Right atrium auricular region (tissue), 2 donors: ENCODE measurements around the gene CLEC4G. TPM values are rescaled to one million over a fixed set of nuclear protein-coding genes. Genes with fewer than 3 reads are reported as not detected.

Source experiments
- DNase-seq: peaks from one replicate; pipeline ENCODE4 v3.0.0-alpha.2; 2019; ENCODE audit warnings: low spot score
- H3K27ac ChIP-seq, 2 donors: fragments of 200-600 bp; sonication (generic); 1 replicate in 1 of 2; 2 replicates in 1 of 2; pipeline ENCODE4 v1.5.1; 2016 to 2019
- H3K27me3 ChIP-seq, 2 donors: fragments of 200-600 bp; sonication (generic); one replicate each; pipeline versions ENCODE4 v1.5.1 to v1.6.0; 2017 to 2019
- H3K36me3 ChIP-seq: fragments of 200-600 bp; sonication (generic); one replicate; pipeline ENCODE4 v1.5.1; 2016
- H3K4me1 ChIP-seq, 2 donors: fragments of 200-600 bp; sonication (generic); one replicate each; pipeline versions ENCODE4 v1.5.1 to v1.6.0; 2017 to 2019
- H3K4me3 ChIP-seq, 2 donors: fragments of 200-600 bp; sonication (generic); 1 replicate in 1 of 2; 2 replicates in 1 of 2; pipeline ENCODE4 v1.5.1; 2017 to 2019; ENCODE audit warnings: mild to moderate bottlenecking in 1 of 2, moderate library complexity in 1 of 2
- H3K9me3 ChIP-seq, 2 donors: fragments of 200-600 bp; sonication (generic); one replicate each; pipeline ENCODE4 v1.5.1; 2019
- CTCF ChIP-seq, 2 donors: fragments of 200-600 bp; sonication (generic); IDR thresholded peaks; one replicate each; pipeline ENCODE4 v1.5.1; 2019; ENCODE audit warnings: antibody characterized with exemption in 2 of 2
- total RNA-seq, 2 donors: library from RNA; depleted of rRNA; stranded (reverse); fragments of >200 nt; gene quantifications; one replicate each; pipeline ENCODE4 v1.1.0, GENCODE V29; 2016

CLEC4G gene, protein sequence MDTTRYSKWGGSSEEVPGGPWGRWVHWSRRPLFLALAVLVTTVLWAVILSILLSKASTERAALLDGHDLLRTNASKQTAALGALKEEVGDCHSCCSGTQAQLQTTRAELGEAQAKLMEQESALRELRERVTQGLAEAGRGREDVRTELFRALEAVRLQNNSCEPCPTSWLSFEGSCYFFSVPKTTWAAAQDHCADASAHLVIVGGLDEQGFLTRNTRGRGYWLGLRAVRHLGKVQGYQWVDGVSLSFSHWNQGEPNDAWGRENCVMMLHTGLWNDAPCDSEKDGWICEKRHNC
- total RNA-seq, result under 1 TPM in 1 of 2 donors, not detected in 1; 0.55 TPM

GRCh38 chr19:7732045-7732444 lies at the start of gene CLEC4G:
Gene CLEC4G, minus strand, starts transcription at chr19:7732110. Its CDS starts 8 bp downstream, at chr19:7732102.
- Histone ChIP-seq H3K36me3 (no peaks in the 10 kb centered on the region), H3K4me1 (peaks cover 0 to 6% of the 10 kb centered on the region in 2 donors), H3K27me3 (peaks cover 0 to 24% of the 10 kb centered on the region in 2 donors), H3K27ac (no peak within 1 kb of the TSS), H3K9me3 (no peaks in the 10 kb centered on the region), H3K4me3 (no peak within 1 kb of the TSS)
- DNase-seq, result no peak
- no peak for TF ChIP-seq CTCF (IDR thresholded peaks at IDR 0.05)

- no peak for TF ChIP-seq CTCF (IDR thresholded peaks at IDR 0.05)
- no peaks in the 10 kb centered on the region for H3K27me3 ChIP-seq
- no peaks in the 10 kb centered on the region for H3K4me1 ChIP-seq
- H3K36me3 ChIP-seq, result no peaks in the 10 kb centered on the region
- H3K4me3 ChIP-seq, result no peak overlapping the region
- no peak overlapping the region for H3K27ac ChIP-seq
- H3K9me3 ChIP-seq, result no peaks in the 10 kb centered on the region
- DNase-seq, result no peak
These were observed 49.2 kb upstream of the CLEC4G start for GRCh38 chr19:7781157-7781556.

- H3K27ac ChIP-seq, result no peak overlapping the region
- TF ChIP-seq CTCF (IDR thresholded peaks at IDR 0.05), result no peak
- no peaks in the 10 kb centered on the region for H3K27me3 ChIP-seq
- no peaks in the 10 kb centered on the region for H3K4me1 ChIP-seq
- H3K9me3 ChIP-seq, result no peaks in the 10 kb centered on the region
- H3K4me3 ChIP-seq, result no peak overlapping the region
- DNase-seq, result no peak
- no peaks in the 10 kb centered on the region for H3K36me3 ChIP-seq
These were observed 47.9 kb upstream of the CLEC4G start for GRCh38 chr19:7779631-7780486.

DNA sequence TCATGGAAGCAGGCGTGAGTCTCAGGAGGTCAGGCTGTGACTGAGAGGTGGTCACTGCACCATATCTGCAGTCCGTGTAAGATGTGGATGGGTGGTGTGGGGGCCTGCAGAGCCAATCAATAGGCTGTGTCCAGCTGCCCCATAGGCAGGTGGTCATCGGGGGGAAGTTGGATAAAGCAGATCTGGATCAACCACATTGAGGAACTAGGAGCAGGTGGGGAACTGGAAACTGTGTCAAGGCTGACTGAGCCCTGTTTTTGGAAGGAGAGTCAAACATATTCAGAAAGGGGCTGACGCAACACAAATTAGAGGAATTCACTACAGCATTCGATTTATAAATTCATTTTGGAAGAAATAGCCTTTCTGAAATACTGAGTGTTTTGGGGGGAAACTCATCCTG lies 46.2 kb upstream of the CLEC4G start:
- no peak for TF ChIP-seq CTCF (IDR thresholded peaks at IDR 0.05)
- Histone ChIP-seq H3K4me1 (no peaks in the 10 kb centered on the region), H3K36me3 (no peaks in the 10 kb centered on the region), H3K9me3 (no peaks in the 10 kb centered on the region), H3K4me3 (no peak overlapping the region), H3K27ac (no peak overlapping the region), H3K27me3 (no peaks in the 10 kb centered on the region)
- no peak for DNase-seq

DNA sequence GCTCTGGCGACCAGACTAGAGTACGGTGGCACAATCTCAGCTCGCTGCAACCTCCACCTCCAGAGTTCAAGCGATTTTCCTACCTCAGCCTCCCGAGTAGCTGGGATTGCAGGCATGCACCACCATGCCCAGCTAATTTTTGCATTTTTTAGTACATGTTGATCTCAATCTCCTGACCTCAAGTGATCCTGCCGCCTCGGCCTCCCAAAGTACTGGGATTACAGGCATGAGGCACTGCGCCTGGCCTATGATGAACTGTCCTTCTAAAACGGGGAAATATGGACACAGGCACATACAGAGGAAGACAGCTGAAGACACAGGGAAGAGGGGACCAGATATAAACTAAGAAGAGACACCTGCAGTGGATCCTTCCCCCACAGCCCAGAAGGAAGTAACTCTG lies 43.9 kb upstream of the CLEC4G start:
- no peak for TF ChIP-seq CTCF (IDR thresholded peaks at IDR 0.05)
- DNase-seq, result no peak
- Histone ChIP-seq H3K4me1 (no peaks in the 10 kb centered on the region), H3K9me3 (no peaks in the 10 kb centered on the region), H3K27ac (no peak overlapping the region), H3K4me3 (no peak overlapping the region), H3K27me3 (no peaks in the 10 kb centered on the region), H3K36me3 (no peaks in the 10 kb centered on the region)
